MM.1S (cell line): ENCODE data around the gene FIBIN.
"Not testable (repeated sequence)": the region's sequence is repeated elsewhere in the genome, so short reads cannot be mapped to it uniquely, and the experiment has no call there.

Source experiments
- DNase-seq: peaks from one replicate; pipeline ENCODE4 v3.0.0-alpha.2; 2015
- H2AFZ ChIP-seq: fragments of 300-600 bp; sonication (generic); 2 replicates; pipeline ENCODE4 v1.6.0; 2016; ENCODE audit warnings: antibody characterized with exemption, low read length
- H3F3A ChIP-seq: fragments of 300-600 bp; sonication (generic); 2 replicates; pipeline ENCODE4 v1.6.1; 2016; ENCODE audit warnings: mild to moderate bottlenecking, antibody characterized with exemption, low read length, moderate library complexity, mixed read lengths; ENCODE audit not compliant: insufficient read depth
- H3K27ac ChIP-seq: fragments of 300-600 bp; sonication (generic); 2 replicates; pipeline ENCODE4 v1.5.1; 2016; ENCODE audit warnings: mild to moderate bottlenecking, low read length
- H3K27me3 ChIP-seq: fragments of 300-600 bp; sonication (generic); replicated peaks from 2 replicates; pipeline ENCODE4 v1.6.0; 2016; ENCODE audit warnings: low read length; ENCODE audit not compliant: insufficient read depth
- H3K36me3 ChIP-seq: fragments of 300-600 bp; sonication (generic); replicated peaks from 2 replicates; pipeline ENCODE4 v1.6.1; 2016; ENCODE audit warnings: mild to moderate bottlenecking, low read length, mixed read lengths; ENCODE audit not compliant: insufficient read depth
- H3K4me1 ChIP-seq: fragments of 300-600 bp; sonication (generic); 2 replicates; pipeline ENCODE4 v1.6.1; 2016; ENCODE audit warnings: low read length, mixed read lengths
- H3K4me2 ChIP-seq: fragments of 300-600 bp; sonication (generic); 2 replicates; pipeline ENCODE4 v1.6.0; 2016; ENCODE audit warnings: low read depth, low read length
- H3K4me3 ChIP-seq: fragments of 300-600 bp; sonication (generic); 2 replicates; pipeline ENCODE4 v1.5.1; 2016; ENCODE audit warnings: low read length, mixed read lengths
- H3K79me2 ChIP-seq: fragments of 300-600 bp; sonication (generic); 2 replicates; pipeline ENCODE4 v1.6.1; 2016; ENCODE audit warnings: mixed run types, low read length, mixed read lengths
- H3K9ac ChIP-seq: fragments of 300-600 bp; sonication (generic); 2 replicates; pipeline ENCODE4 v1.6.1; 2016; ENCODE audit warnings: low read length, mixed read lengths
- H3K9me2 ChIP-seq: fragments of 300-600 bp; sonication (generic); replicated peaks from 2 replicates; pipeline ENCODE4 v1.6.1; 2016; ENCODE audit warnings: mild to moderate bottlenecking, low read length, mixed read lengths; ENCODE audit not compliant: insufficient read depth
- H3K9me3 ChIP-seq: fragments of 300-600 bp; sonication (generic); replicated peaks from 2 replicates; pipeline ENCODE4 v1.6.1; 2016; ENCODE audit warnings: mild to moderate bottlenecking, low read length, mixed read lengths; ENCODE audit not compliant: insufficient read depth
- H4K20me1 ChIP-seq: fragments of 300-600 bp; sonication (generic); 2 replicates; pipeline ENCODE4 v1.6.1; 2016; ENCODE audit warnings: mild to moderate bottlenecking, low read length, moderate library complexity, mixed read lengths; ENCODE audit not compliant: insufficient read depth
- EZH2 ChIP-seq: fragments of 300-600 bp; sonication (generic); optimal IDR thresholded peaks from 2 replicates; pipeline ENCODE3; 2017; ENCODE audit warnings: low read depth, mild to moderate bottlenecking, antibody characterized with exemption, low read length, mixed read lengths
- EZH2phosphoT487 ChIP-seq: fragments of 300-600 bp; sonication (generic); IDR thresholded peaks from 2 replicates; pipeline ENCODE4 v1.6.1; 2018; ENCODE audit warnings: antibody characterized with exemption, low read length
- TF ChIP-seq, protein P1 (sequence below): fragments of 300-600 bp; sonication (generic); IDR thresholded peaks from 2 replicates; pipeline ENCODE4 v1.5.1; 2016; ENCODE audit warnings: antibody characterized with exemption, low read length, mixed read lengths

Gene FIBIN

GRCh38 chr11:26974996-26975395, 18.9 kb upstream of the FIBIN start:
- Histone ChIP-seq H3K36me3 (no peaks in the 10 kb centered on the region), H3K4me3 (no peak overlapping the region), H4K20me1 (no peaks in the 10 kb centered on the region), H2AFZ (no peak overlapping the region), H3K27ac (no peak overlapping the region), H3K4me1 (no peaks in the 10 kb centered on the region), H3K4me2 (no peak overlapping the region), H3K9me2 (no peaks in the 10 kb centered on the region), H3K79me2 (no peaks in the 10 kb centered on the region), H3K9me3 (no peaks in the 10 kb centered on the region), H3K27me3 (no peaks in the 10 kb centered on the region), H3F3A (no peaks in the 10 kb centered on the region), H3K9ac (no peak overlapping the region)
- no peak for TF ChIP-seq EZH2phosphoT487
- no peak for TF ChIP-seq EZH2
- TF ChIP-seq, protein P1, sequence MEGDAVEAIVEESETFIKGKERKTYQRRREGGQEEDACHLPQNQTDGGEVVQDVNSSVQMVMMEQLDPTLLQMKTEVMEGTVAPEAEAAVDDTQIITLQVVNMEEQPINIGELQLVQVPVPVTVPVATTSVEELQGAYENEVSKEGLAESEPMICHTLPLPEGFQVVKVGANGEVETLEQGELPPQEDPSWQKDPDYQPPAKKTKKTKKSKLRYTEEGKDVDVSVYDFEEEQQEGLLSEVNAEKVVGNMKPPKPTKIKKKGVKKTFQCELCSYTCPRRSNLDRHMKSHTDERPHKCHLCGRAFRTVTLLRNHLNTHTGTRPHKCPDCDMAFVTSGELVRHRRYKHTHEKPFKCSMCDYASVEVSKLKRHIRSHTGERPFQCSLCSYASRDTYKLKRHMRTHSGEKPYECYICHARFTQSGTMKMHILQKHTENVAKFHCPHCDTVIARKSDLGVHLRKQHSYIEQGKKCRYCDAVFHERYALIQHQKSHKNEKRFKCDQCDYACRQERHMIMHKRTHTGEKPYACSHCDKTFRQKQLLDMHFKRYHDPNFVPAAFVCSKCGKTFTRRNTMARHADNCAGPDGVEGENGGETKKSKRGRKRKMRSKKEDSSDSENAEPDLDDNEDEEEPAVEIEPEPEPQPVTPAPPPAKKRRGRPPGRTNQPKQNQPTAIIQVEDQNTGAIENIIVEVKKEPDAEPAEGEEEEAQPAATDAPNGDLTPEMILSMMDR = no peak
- DNase-seq = no peak

GRCh38 chr11:26976389-26976788, 17.5 kb upstream of the FIBIN start:
- TF ChIP-seq, protein P1 = no peak
- no peak for TF ChIP-seq EZH2phosphoT487
- no peak for TF ChIP-seq EZH2
- Histone ChIP-seq H3K79me2 (no peaks in the 10 kb centered on the region), H3K9me3 (no peaks in the 10 kb centered on the region), H3K4me2 (no peak overlapping the region), H3K27me3 (no peaks in the 10 kb centered on the region), H3K4me3 (no peak overlapping the region), H2AFZ (no peak overlapping the region), H3K9me2 (no peaks in the 10 kb centered on the region), H3F3A (no peaks in the 10 kb centered on the region), H4K20me1 (no peaks in the 10 kb centered on the region), H3K9ac (no peak overlapping the region), H3K27ac (no peak overlapping the region), H3K4me1 (no peaks in the 10 kb centered on the region), H3K36me3 (no peaks in the 10 kb centered on the region)
- DNase-seq = no peak

GRCh38 chr11:26977209-26977608, 16.7 kb upstream of the FIBIN start:
- not testable (repeated sequence) for H3K4me1 ChIP-seq, H4K20me1 ChIP-seq, DNase-seq, H3K4me3 ChIP-seq, H3K27me3 ChIP-seq, H2AFZ ChIP-seq, H3K4me2 ChIP-seq, H3K36me3 ChIP-seq, H3K9me2 ChIP-seq, H3K79me2 ChIP-seq, H3K27ac ChIP-seq, H3F3A ChIP-seq, H3K9me3 ChIP-seq, H3K9ac ChIP-seq

DNA sequence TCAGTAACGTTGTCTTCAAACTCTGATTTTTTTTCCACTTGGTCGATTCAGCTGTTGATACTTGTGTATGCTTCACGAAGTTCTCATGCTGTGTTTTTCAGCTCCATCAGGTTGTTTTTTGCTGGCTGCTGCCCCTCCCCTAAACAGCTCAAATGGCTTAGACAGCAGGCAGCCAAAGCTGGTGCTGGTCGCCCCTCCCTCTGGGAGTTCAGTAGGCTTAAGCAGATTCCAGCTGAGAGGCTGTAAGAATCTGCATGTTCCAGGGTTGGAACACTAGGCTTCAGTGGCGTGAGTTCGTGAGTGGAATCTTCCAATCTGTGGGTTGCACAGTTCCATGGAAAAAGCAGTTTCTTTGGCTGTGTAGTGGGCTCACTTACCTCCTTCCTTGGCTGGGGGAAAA, 10.3 kb upstream of the FIBIN start:
- Histone ChIP-seq H3K9me3 (no peaks in the 10 kb centered on the region), H4K20me1 (no peaks in the 10 kb centered on the region), H3K4me2 (no peak overlapping the region), H3K36me3 (no peaks in the 10 kb centered on the region), H3K9me2 (no peaks in the 10 kb centered on the region), H3F3A (no peaks in the 10 kb centered on the region), H3K9ac (no peak overlapping the region), H3K4me1 (no peaks in the 10 kb centered on the region), H3K4me3 (no peak overlapping the region), H3K27me3 (no peaks in the 10 kb centered on the region), H2AFZ (no peak overlapping the region), H3K27ac (no peak overlapping the region), H3K79me2 (no peaks in the 10 kb centered on the region)
- TF ChIP-seq, protein P1 = no peak
- no peak for TF ChIP-seq EZH2phosphoT487
- no peak for TF ChIP-seq EZH2
- DNase-seq = no peak
